GM12801 (cell line): Measurements from ENCODE around the gene MTOR.

ENCODE experiments used
- TF ChIP-seq, protein P1 (sequence below): IDR thresholded peaks from one replicate; pipeline ENCODE4 v1.5.1; 2011; ENCODE audit warnings: control low read depth; ENCODE audit not compliant: insufficient read length; ENCODE audit errors: extremely low read depth

MTOR gene

DNA sequence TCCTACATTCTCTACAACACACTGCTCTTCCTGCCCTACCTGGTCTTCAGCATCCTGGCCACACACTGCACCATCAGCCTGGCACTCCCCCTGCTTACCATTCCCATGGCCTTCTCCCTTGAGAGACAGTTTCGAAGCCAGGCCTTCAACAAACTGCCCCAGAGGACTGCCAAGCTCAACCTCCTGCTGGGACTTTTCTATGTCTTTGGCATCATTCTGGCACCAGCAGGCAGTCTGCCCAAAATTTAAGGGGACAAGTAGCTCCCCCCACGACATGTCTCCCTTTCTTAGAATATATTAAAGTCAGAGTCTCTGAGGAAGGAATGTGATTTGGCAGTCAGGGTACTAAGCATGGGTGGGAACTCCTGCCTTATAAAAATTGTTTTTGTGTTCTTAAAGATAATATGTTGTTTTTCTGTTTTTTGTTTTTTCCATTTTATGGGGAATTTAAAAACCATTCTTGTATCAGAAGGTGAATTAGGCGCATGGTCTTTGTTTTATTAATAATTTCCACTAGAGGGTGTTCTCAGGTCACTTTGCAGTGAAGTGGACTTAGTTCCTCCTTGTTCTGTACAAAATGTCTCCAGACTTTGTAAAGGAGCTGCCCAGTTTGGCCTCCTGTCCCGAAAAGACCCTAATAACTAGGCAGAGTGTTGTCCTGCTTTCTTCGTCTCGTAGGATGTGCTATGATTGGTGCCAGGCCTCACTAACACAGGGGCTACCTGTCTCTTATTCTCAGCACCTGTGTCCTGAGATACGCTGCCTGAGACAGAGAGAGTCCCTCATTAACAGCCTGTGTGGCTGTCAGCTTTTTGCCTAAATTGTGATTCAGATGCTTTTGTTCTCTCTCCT is 23.8 kb upstream of the MTOR start:
- TF ChIP-seq, protein P1, sequence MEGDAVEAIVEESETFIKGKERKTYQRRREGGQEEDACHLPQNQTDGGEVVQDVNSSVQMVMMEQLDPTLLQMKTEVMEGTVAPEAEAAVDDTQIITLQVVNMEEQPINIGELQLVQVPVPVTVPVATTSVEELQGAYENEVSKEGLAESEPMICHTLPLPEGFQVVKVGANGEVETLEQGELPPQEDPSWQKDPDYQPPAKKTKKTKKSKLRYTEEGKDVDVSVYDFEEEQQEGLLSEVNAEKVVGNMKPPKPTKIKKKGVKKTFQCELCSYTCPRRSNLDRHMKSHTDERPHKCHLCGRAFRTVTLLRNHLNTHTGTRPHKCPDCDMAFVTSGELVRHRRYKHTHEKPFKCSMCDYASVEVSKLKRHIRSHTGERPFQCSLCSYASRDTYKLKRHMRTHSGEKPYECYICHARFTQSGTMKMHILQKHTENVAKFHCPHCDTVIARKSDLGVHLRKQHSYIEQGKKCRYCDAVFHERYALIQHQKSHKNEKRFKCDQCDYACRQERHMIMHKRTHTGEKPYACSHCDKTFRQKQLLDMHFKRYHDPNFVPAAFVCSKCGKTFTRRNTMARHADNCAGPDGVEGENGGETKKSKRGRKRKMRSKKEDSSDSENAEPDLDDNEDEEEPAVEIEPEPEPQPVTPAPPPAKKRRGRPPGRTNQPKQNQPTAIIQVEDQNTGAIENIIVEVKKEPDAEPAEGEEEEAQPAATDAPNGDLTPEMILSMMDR = no peak

DNA sequence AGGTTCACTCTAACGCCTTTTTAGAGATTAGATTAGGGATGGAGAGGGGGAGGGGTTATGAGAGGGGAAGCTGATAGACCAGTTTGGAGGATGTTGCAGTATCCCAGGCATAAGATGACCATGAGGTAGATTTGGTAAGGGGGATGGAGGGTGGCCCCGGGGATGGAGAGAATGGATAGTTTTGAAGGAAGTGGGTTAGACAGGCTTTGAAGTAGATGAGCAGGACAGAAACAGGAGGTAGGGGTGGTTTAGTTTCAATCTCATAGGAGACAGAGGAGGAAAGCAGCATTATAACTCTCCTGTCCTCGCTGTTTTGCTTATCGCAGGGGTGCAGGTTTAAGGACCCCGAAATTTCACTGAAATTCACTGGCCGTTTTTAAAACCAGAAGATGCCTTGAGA is 22.4 kb upstream of the MTOR start:
- TF ChIP-seq, protein P1 = no peak

DNA sequence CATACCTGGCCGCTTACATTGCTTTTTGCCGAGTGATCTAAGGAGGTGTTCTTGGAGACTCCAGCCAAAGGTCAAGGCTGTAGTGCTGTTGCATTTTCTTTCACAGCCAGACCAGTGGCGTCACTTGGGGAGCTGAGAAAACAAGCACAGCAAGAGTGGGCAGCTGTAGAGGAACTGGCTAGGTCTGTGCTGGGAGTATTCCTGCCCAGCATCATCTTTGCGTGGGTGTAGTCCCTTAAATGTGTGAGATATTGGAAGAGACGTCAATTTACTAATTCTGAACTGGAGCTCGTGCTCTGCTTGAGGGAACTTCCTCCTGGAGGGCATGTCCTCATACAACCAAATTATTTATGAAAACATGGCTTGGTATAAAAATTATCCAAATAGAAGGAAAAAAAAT is 20.8 kb upstream of the MTOR start:
- TF ChIP-seq, protein P1 = no peak

DNA sequence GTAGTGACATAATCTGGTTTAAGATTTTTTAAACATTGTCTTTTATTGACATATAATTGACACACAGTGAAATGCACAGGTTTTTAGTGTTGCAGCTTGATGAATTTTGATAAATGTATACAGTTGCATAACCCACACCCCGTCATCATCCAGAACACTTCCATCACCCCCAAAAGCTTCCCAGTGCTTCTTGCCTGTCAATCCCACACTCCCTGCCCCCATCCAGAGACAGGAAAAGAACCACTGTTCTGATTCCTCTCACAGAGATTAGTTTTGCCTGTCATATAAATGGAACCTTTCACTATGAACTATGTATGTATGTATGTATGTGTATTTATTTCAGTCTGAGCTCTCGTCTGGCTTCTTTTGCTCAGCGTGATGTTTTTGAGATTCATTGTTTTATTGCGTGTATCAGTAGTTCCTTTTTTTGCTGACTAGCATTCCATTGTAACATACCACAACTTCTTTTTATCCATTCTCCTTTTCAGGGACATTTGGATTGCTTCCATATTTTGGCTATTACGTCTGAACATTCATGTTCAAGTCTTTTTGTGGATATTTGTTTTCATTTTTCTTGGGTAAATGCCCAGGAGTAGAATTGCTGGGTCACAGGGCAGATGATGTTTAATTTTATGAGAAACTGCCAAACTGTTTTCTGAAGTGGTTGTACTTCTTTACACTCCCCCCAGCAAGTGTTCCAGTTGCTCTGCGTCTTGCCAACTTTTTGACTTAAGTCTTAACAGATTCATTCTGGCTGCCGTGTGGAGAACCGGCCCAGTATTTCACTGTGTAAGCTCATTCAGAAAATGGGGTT is 19.4 kb upstream of the MTOR start:
- TF ChIP-seq, protein P1 = no peak

DNA sequence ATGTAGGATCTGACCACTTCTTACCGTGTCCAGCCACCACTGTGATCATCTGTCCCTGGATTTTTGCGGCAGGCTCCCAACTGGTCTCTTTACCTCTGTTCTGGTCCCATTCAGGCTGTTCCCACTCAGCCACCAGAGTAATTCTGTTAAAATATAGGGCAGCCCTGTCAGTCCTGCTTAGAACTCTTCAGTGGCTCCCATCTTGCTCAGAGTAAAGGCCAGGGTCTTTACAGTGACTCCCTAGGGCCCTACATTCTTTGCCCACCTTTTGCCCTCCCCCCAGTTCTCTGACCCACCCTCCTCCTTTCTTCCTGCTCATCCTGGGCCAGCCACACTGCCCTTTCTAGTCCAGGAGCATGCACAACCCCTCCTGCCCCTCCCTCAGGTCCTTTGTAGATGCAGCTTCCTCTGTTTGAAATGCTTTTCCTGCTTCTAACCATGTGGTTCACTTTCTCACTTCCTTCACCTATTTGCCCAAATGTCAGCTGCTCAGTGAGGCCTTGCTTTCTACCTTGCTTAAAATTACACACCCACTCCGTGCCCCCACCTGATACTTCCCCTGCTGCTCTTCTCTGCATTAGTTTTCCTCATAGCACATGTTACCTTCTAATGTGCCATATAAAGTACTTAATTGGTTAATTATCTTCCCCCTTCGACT is 18.5 kb upstream of the MTOR start:
- TF ChIP-seq, protein P1 = no peak

DNA sequence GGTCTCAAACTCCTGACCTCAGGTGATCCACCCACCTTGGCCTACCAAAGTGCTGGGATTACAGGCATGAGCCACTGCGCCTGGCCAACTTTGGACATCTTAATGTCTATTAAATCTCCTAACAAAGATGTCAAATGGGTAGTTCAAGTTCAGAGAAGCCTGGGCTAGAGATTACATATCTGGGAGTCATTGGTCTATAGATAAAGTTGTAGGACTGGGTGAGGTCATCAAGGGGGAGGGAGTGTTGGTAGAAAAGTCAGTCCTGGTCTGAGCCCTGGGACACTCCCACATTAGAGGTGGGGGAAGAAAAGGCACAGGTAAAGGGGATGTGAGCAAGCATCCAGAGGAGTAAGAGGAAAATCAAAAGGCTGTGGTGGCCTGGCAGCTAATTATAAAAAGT is 17.3 kb upstream of the MTOR start:
- TF ChIP-seq, protein P1 = no peak

DNA sequence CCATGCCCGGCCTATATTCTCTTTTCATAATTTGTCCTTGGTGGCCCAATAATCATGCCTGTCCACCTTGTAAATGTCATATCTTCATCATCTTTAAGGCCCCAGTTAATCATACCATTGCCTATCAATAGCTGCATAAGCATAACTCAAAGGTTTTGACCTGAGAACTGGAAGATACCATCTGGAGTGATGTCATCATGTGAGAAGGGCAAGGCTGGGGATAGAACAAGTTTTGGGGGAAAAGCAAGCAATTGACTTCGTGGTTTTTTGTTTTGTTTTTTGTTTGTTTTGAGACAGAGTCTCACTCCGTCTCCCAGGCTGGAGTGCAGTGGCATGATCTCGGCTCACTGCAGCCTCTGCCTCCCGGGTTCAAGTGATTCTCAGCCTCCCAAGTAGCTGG is 16.8 kb upstream of the MTOR start:
- TF ChIP-seq, protein P1 = no peak
